Stimulated activated CD4-positive, alpha-beta T cell treated with anti-CD3 and anti-CD28 coated beads, Interleukin-1b, Interleukin-23, amount 100 ng/mL, for 48 hours (primary cell): ENCODE results near the gene CTPS1.

Experiments used
- DNase-seq: peaks from one replicate; pipeline ENCODE4 v3.0.0-alpha.2; 2020

The CTPS1 gene

GRCh38 chr1:40971966-40972365 is 7.5 kb upstream of the CTPS1 start:
- no peak for DNase-seq

GRCh38 chr1:40973912-40974311 is 5.6 kb upstream of the CTPS1 start:
- DNase-seq: no peak

GRCh38 chr1:40974945-40975344 is 4.6 kb upstream of the CTPS1 start:
- DNase-seq: no peak

- DNase-seq: no peak
These were observed 2.4 kb upstream of the CTPS1 start for GRCh38 chr1:40976952-40977690.

- no peak for DNase-seq
These were observed 1.8 kb upstream of the CTPS1 start for GRCh38 chr1:40977716-40978115.

- no peak for DNase-seq
These were observed 633 bp upstream of the CTPS1 start for GRCh38 chr1:40978886-40979240.

- DNase-seq: no peak
These were observed 564 bp downstream of the CTPS1 start for GRCh38 chr1:40980068-40980452.

GRCh38 chr1:40980453-40981121 is 1.1 kb downstream of the CTPS1 start:
- DNase-seq: peak; percentile 66

GRCh38 chr1:40981691-40982448 is 2.4 kb downstream of the CTPS1 start:
- no peak for DNase-seq

- no peak for DNase-seq
These were observed 3.2 kb downstream of the CTPS1 start for GRCh38 chr1:40982721-40983120.

- no peak for DNase-seq
These were observed 3.8 kb downstream of the CTPS1 start for GRCh38 chr1:40983286-40983685.

GRCh38 chr1:40984066-40984465 is 4.6 kb downstream of the CTPS1 start:
- DNase-seq: no peak

- no peak for DNase-seq
These were observed 5.0 kb downstream of the CTPS1 start for GRCh38 chr1:40984531-40984930.

- no peak for DNase-seq
These were observed 5.7 kb downstream of the CTPS1 start for GRCh38 chr1:40985161-40985560.

- DNase-seq: peak; percentile 8
These were observed 6.4 kb downstream of the CTPS1 start for GRCh38 chr1:40985875-40986274.

GRCh38 chr1:40986328-40986783 is 6.9 kb downstream of the CTPS1 start:
- no peak for DNase-seq

GRCh38 chr1:40986956-40987355 is 7.5 kb downstream of the CTPS1 start:
- no peak for DNase-seq

GRCh38 chr1:40987439-40988276 is 8.2 kb downstream of the CTPS1 start:
- no peak for DNase-seq

- DNase-seq: no peak
These were observed 8.8 kb downstream of the CTPS1 start for GRCh38 chr1:40988280-40988679.

- no peak for DNase-seq
These were observed 9.6 kb downstream of the CTPS1 start for GRCh38 chr1:40989066-40989465.

- no peak for DNase-seq
These were observed 17.6 kb downstream of the CTPS1 start for GRCh38 chr1:40997096-40997495.

- DNase-seq: no peak
These were observed 19.2 kb downstream of the CTPS1 start for GRCh38 chr1:40998668-40999067.

- no peak for DNase-seq
These were observed 23.7 kb downstream of the CTPS1 start for GRCh38 chr1:41003127-41003639.
